GM19023 (cell line): ENCODE data around the gene OVOL2.

ENCODE experiments used
- ATAC-seq: cut with Tn5 transposase; IDR thresholded peaks from one replicate; pipeline ENCODE4 v1.9.1; 2021; ENCODE audit warnings: mild to moderate bottlenecking, moderate library complexity; ENCODE audit not compliant: unreplicated experiment

The OVOL2 gene

GRCh38 chr20:17992224-17992637, 65.5 kb downstream of the OVOL2 start:
- ATAC-seq: peak; percentile 57

- ATAC-seq: no peak
These were observed 67.3 kb downstream of the OVOL2 start for GRCh38 chr20:17990278-17990972.

- ATAC-seq: no peak
These were observed 69.7 kb downstream of the OVOL2 start for GRCh38 chr20:17987988-17988387.

- ATAC-seq: no peak
These were observed 72.2 kb downstream of the OVOL2 start for GRCh38 chr20:17985388-17986018.

- no peak for ATAC-seq
These were observed 81.4 kb downstream of the OVOL2 start for GRCh38 chr20:17976305-17976704.
